ENCODE data around the gene TACC3. TPM values are rescaled to one million over a fixed set of nuclear protein-coding genes. Genes with fewer than 3 reads are reported as not detected.

TACC3 gene
- total RNA-seq, 2 donors from 2014 or later, result 6.3 to 9.2 TPM

DNA sequence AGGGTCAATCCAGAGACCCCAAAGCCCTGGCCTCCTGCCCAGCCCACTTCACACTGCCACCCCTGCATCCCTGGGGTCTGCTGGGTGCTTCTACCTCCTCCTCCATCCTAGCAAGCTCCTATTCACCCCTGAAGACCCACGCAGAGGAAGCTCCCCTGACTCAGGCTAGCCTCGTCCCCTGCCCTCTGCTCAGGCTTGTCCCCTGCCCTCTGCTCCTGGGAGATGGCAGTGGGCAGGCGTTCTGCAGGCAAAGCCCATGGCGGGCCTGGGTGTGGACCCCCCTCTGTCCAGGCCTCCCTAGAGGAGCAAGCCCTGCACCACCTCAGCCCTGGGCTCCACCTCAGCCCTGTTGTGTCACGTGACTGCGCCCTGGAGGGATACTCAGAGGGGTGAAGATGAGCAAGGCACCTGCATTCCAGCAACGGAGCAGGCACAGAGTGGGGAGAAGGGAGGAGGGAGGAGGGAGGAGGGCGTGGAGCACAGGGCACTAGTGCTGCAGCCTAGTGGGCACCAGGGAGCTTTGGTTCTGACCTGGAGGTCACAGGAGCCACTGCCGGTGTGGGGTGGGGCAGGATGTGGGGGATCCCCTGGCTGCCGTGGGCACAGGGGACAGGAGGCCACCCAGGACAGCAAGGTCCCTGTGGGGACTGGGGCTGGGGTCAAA is 44.2 kb downstream of the TACC3 start:
- DNase-seq (no peak), ATAC-seq (no peak)
- intact Hi-C loops (cut with DNase I), result no loop called here

- ATAC-seq (no peak), DNase-seq (no peak)
- intact Hi-C loops (cut with DNase I), result no loop called here
These were observed 45.1 kb downstream of the TACC3 start for GRCh38 chr4:1766106-1767060.

DNA sequence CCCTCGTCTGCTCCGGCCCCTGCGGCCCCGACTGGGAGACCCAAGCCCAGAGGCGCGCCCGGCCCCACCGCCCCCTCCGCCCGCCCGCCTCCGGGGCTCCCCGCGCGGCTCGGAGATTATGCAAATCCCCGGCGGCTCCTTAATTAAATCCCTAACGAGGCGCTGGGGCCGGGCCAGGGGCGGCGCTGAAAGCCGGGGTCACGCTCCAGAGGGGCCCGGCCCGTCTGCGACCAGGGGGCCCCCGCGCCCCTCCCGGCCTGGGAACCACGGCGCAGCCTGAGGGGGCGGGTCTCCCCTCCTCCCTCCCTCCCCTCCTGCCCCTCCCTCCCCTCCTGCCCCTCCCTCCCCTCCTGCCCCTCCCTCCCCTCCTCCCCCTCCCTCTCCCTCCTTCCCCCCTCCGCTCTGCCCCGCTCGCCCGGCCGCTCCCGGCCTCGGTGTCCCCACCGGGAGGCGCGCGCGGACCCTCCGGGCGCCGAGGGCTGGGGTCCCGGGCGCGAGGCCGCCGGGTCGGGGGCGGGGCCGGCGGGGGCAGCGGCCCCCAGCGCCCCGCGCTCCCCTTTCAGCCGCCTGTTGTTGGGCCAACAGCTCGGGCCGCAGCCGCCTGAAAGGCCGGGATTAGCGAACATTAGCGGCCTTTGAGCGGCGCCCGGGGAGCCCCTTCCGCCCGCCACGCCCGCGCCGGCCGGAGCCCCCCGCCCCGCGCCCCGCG is 45.9 kb downstream of the TACC3 start:
- ATAC-seq (peak; percentile 2 to 21), DNase-seq (no peak)
- intact Hi-C loops (cut with DNase I), result no loop called here

DNA sequence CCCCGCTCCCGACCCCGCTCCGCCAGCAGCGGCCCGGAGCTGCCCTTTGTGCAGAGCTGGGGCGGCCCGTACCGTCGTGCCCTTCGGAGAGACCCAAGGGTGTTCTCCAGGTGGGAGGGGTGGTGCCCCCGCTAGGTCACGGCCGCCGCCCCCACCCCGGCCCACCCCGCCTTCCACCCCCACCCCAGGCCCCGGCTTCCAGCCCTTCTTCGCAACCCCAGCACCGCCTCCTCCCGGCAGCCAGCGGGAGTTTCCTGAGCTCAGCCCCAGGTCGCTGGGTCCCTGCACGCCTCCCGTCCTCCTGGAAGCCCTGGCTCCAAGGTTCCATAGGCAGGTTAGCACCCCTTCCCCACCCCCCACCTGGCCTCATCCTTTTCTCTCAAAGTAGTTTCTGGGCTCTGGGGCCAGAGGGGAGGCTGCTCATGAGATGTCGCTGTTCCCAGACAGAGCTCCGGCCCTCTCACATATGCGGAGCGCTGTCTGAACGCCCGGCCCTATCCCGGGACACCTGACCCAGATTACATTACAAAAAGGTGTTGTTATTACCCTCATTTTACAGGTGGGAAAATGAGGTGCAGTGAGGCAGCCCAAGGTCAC is 46.5 kb downstream of the TACC3 start:
- no peak for ATAC-seq
- intact Hi-C loops (cut with DNase I), result no loop called here
- no peak for DNase-seq

DNA sequence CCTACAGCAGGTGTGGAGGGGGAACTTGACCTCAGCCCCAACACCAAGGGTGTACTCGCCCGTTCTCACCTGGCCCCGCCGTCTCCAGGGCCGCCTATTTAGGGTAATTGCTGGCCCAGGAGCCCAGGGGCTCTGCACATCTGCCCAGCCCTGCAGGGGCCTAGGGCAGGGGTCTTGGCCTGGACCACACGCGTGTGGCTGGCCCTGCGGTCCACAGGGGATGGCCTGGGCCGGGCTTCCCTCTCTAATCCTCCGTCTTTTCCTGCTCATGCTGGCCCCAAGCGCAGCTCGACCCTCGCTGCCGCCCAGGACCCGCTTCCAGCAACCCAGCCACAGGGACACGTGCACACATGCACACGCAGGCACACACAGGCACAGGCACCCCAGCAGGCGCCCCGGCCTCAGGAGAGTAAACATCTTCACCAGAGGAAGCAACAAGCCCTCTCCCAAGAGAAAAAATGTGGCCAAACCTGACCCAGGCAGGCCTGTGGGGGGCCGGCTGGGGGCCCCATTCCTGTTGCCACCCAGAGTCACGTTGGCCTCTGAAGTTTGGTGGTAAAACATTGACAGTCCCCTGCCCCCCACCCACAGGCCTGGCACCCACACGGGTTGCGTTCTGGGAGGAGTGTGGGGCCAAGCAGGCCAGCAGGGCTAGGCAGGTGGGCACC is 47.2 kb downstream of the TACC3 start:
- DNase-seq, result no peak
- intact Hi-C loops (cut with DNase I), result no loop called here
- ATAC-seq, result no peak

- intact Hi-C loops (cut with DNase I), result no loop called here
- DNase-seq (no peak), ATAC-seq (no peak)
These were observed 48.4 kb downstream of the TACC3 start for GRCh38 chr4:1769692-1770091.

DNA sequence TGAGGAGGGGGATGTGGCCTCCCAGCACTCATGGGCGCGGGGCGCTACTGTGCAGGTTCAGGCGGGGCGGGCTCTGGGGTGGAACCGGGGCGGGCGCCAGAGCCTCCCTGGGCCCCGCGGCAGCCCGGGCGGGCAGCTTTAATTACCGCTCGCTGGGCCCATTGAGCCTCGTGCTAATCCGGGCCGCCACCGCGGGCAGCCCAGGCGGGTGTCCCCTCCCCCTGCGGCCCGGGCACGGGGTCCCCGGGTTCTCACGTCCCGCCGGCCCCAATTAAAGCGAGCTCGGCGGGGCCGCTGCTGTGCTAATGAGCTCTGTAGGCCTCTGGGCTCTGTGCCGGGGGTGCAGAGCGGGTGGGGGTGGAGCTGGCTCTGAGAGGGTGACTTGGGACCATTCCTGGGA is 48.9 kb downstream of the TACC3 start:
- DNase-seq, result no peak

GRCh38 chr4:1770791-1771231 is 49.5 kb downstream of the TACC3 start:
- DNase-seq, result no peak
- no peak for ATAC-seq
- intact Hi-C loops (cut with DNase I), result no loop called here

More for the DNA sequence above, 48.9 kb downstream of the TACC3 start:
- intact Hi-C loops (cut with DNase I), result no loop called here
- ATAC-seq, result no peak

GRCh38 chr4:1771555-1772305 is 50.4 kb downstream of the TACC3 start:
- DNase-seq (no peak), ATAC-seq (no peak)
- intact Hi-C loops (cut with DNase I), result no loop called here

DNA sequence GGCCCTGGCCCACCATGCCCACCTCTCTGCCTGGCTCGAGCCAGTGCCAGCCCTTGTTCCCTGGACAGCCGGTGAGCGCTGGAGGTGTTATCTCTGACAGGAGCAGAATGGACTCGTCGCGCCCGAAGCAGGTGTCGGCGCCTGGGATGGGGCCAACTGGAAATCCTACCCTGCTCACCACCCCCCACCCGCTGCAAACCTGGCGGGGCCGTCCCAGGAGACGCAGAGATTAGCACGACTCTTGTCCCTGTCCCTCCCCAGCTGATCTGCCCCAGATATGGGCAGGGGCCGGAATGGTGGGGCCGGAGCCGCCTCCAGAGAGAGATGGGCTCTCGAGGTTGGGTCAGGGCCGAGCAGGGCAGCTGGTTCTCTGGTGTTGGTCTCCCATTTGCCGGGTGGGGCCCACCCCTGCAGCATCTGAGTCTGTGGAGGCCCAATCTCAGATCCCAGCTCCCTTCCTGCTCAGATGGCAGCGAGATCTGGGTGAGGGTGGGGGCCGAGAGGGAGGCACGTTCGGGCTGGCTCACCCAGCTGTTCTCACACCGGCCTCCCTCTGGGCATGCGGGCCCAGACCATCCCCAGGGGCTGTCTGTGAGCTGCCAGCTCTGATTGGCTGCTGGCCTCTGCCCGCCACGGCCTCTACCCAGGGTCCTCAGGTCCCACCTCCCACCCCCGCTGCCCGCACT is 51.7 kb downstream of the TACC3 start:
- intact Hi-C loops (cut with DNase I), result no loop called here
- DNase-seq (no peak), ATAC-seq (no peak)

DNA sequence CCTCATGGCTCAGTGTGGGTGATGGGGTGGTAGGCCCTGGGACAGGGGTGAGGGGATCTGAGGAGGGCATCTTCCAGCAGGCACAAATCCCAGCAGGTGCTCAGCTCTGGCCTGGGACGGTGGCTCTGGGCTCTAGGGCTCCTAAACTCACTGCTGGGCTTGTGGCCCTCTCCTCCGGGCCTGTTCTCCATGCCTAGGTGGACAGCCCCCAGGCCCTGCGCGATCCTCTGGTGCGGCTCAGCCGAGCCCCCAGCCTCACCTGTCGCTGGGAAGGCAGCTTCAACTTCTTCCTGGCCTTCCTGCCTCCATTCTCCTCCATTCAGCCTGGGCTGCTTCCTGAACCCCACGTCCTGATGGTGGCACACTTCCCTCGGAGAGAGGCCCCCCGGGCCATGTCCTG is 52.4 kb downstream of the TACC3 start:
- intact Hi-C loops (cut with DNase I), result no loop called here
- no peak for ATAC-seq

GRCh38 chr4:1775731-1776500 is 54.6 kb downstream of the TACC3 start:
- DNase-seq, result no peak
- intact Hi-C loops (cut with DNase I), result no loop called here
- ATAC-seq, result no peak

More for the DNA sequence above, 52.4 kb downstream of the TACC3 start:
- DNase-seq, result no peak

DNA sequence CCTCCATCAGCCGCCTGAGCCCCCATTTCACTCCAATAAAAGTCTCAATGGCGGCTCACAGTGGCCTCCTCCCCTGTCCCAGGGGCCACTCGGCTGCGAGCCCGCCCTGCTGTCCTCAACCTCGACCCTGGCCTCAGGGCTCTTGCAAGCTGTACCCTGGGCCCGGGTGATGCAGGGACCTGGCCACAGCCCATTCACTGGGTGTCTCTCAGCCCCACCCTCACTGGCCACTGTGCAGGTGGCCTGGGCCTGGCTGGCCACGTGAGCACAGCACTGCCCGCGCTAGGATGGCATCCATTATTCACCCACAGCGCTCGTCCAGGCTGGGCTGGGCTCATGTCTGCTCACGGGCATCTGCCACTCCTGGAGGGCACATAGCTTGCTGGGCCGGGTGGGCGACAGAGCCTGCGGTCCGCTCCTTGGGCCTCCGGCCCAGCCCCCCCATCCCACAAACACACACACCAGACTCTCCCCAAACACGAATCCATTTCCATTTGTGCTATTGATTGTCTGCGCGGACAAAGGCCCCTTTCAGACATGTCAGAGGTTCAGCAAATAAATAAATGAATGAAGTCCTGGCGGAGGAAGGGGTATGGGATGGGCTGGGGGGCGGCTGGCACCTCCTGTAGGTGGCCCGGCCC is 55.3 kb downstream of the TACC3 start:
- ATAC-seq (no peak), DNase-seq (no peak)
- intact Hi-C loops (cut with DNase I), result no loop called here

DNA sequence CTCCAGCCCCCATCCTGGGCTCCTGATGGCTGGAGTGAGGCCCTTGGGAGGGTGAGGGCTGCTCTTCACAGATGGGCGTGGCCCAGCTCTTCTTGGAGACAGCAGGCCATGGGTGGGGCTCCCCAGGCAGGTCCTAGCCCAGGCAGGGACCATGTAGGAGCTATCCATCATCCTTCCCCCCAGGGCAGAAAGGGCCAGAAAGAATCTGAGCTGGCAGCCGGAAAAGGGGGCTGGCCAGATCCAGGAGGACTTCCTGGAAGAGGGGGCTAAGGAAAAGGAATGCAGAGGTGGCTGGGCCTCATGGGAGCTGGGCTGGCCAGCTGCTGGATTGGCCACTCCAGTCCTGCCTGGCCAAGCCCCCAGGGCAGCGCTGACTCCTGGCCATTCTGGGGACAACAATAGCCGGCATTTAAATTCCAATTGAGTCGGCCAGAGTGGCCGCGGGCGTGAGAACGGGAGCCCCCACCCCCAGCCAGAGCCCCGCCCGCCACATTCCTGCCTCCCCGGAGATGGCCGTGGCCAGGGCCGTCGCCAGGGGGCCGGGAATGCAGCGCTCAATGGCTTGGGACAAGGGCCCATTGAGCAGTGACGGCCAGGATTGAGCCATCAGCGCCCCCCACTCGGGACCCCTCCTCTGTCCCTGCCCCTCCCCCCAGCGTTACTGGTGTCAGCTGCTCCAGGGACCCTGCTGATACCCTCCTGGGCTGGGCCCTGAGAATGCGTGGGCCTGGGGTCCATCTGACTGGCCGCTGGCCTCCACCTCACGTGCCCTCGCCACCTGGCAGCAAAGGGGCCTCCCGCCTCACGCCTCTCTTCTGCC is 56.7 kb downstream of the TACC3 start:
- ATAC-seq (no peak), DNase-seq (no peak)
- intact Hi-C loops (cut with DNase I), result no loop called here

DNA sequence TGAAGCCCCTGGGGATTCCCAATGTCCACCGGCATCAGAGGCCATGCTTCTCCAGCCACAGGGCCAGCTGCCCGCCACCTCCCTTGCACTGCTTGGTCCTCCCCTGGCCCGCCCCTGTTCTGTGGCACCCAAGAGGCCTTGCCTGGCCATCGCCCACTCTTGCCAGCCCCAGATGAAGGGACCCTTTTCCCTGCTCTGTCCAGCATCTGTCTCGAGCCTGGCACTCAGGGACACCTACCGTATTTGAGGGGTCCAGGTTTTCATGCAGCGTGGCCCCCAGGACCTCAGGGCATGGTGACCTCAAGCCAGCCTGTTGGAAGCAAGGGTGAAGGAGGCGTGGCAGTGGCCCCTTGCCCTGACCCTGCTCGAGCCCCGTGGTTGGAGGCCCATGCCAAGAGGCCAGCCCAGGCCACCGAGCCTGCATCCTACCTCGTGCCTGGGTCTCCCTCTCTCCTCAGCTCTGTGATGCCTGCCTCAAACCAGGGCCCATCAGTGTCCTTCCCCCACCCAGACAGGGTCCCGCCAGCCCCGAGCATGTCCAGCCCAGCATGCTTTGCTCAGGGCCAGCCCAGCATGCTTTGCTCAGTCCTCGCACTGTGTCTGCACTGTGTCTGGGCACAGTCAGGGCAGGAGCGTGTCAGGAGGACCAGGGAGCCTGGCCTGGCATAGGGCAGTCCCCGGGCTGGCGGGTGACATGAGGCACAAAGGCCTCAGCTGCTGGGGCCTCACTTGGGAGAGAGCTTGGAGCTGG is 57.5 kb downstream of the TACC3 start:
- ATAC-seq (no peak), DNase-seq (no peak)
- intact Hi-C loops (cut with DNase I), result no loop called here

Data from left cardiac atrium (tissue), 4 donors.